GM18870 (cell line): Measurements from ENCODE around the gene PRKCD.

ENCODE experiments used
- ATAC-seq: cut with Tn5 transposase; IDR thresholded peaks from one replicate; pipeline ENCODE4 v1.9.1; 2021; ENCODE audit warnings: moderate library complexity; ENCODE audit not compliant: unreplicated experiment

Gene PRKCD

DNA sequence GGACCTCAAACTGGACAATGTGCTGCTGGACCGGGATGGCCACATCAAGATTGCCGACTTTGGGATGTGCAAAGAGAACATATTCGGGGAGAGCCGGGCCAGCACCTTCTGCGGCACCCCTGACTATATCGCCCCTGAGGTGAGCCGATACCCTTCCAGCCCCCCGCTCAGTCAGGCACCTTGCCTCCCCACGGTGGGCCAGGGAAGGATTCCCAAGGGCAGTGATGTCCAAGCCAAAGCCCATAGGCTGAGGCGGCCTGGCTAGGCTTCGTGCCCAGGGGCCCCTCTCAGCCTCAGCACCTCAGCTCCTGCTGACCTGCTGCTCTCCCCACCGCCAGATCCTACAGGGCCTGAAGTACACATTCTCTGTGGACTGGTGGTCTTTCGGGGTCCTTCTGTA lies 27.7 kb downstream of the PRKCD start:
- no peak for ATAC-seq

DNA sequence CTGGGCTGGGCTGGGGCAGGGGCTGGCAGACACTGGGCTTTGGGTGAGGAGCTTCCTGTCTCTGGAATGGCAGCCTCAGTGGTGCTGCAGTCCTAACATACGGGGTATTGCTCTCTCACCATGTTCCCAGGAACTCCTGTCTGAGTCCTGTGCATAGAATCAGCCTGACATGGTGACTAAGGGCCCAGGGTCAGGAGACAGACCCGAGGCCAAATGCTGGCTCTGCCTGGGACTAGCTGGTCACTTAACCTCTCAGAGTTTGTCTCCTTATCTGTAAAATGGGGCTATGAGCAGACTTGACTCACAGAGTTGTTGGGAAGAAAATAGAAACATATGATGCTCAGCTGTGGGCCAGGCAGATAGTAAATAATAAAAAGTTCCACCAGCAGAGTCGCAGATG lies 28.3 kb downstream of the PRKCD start:
- ATAC-seq: no peak

- ATAC-seq: no peak
Observed at GRCh38 chr3:53190659-53191058, 29.6 kb downstream of the PRKCD start.

GRCh38 chr3:53191836-53192480 lies 30.9 kb downstream of the PRKCD start:
- ATAC-seq: no peak

GRCh38 chr3:53192608-53193007 lies 31.6 kb downstream of the PRKCD start:
- ATAC-seq: no peak

DNA sequence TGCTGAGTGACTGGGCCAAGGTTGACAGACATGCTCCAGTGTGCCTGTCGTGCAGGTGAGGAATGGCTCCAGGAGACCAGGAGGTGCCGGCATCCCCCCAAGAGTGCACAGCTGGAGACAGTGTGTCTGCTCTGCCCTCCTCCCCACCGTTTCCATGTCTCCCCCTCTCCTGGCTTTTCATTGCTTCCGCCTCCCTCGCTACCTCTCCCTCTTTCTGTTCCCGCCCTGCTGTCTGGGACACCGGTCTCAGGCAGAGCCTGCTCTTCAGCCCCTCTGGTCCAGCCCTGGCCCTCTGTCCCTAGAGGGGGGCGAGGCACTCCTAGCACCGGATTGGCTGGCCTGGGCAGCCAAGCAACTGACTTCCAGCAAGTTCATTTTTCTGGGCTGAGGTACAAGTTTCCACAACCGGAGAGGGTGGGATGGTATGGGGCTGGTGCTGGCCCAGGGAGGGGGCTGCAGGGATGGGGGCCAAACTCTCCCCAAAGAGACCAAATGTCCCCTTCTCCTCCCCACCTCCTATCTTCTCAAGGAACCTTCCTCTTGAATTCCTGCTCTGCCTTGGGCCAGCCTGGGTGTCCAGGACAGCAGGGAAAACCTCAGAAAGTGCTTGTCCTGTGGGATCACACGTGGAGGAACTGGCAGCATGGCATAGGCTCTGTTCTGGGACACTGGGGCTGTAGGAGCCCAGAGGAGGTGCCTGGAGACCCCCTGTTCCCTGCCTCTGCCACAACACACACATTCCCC lies 32.6 kb downstream of the PRKCD start:
- no peak for ATAC-seq

DNA sequence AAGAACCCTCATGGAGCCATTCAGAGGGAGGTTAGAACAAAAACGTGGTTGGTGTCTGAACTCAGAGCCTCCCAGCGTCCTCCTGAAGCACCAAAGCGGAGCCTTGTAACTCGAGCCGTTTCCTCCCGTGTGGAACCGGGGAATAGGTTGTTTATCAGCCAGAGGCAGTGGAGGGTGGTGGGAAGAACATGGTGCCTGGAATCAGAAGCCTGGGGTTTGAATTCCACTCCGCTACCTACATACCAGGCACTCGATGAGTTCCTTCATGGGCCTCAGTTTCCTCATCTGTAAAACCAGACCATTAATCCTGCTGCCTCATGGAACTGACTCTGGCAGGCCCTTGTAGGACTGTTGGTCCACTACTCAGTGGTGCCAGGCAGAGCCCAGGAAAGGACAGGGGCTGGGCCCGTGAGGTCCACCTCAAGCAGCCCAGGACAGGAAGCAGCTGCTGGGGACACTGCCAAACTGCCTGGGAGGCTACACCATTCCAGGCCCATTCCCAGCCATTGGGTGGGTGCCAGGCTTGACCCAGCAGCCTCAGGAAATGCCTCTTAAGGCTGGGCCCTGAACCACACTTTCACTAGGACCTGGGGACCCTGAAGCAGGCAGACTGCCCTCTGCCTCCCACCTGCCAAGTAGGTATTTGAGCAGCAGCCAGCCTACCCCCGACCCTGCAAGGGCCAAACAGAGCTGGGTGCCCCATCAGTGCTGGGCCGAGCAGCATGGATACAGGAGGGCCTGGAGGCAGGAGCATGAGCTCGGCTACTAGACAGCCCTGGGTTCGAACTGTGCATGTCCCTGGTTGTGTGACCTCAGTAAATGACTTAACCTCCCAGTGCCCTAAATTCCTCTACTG lies 33.4 kb downstream of the PRKCD start:
- ATAC-seq: no peak

DNA sequence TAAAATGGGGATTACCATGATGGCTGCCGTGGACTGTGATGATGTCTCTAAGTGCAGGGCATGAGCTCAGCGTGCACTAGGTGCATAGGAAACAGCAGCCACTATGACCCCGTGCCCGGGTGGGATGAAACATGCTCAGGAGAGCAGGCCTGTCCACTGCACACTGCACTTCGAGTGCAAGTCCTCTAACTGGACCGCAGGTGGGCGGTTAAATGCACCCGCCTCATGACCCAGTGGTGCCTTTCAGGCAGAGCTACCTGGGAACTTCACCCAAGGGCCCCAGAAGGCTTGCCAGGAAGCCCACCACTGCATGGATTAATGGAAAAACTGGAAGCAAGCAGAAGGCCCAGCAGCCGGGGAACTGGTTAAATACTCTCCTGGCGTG lies 34.0 kb downstream of the PRKCD start:
- no peak for ATAC-seq

GRCh38 chr3:53195602-53196574 lies 34.9 kb downstream of the PRKCD start:
- no peak for ATAC-seq

- ATAC-seq: no peak
Observed at GRCh38 chr3:53196575-53197407, 35.8 kb downstream of the PRKCD start.

- no peak for ATAC-seq
Observed at GRCh38 chr3:53198256-53198977, 37.4 kb downstream of the PRKCD start.

DNA sequence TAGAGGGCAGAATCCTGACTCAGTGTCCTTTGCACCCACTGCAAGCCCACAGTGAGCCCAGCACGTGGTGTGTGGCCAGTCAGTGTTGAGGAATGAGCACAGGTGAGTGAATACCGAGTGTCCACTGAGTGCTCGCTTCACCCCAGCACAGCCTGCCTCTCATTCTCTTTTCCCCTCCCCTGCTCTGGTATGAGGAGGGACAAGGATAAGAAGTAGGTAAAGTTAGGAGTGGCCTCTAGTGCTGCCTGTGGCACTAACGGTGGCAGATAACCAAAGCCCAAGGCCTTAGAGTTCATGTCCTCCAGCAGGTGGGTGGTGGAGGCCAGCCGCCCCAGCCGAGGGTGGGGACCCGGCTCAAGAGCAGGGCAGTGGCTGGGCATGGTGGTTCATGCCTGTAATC lies 38.0 kb downstream of the PRKCD start:
- no peak for ATAC-seq

GRCh38 chr3:53199834-53200233 lies 38.8 kb downstream of the PRKCD start:
- no peak for ATAC-seq

DNA sequence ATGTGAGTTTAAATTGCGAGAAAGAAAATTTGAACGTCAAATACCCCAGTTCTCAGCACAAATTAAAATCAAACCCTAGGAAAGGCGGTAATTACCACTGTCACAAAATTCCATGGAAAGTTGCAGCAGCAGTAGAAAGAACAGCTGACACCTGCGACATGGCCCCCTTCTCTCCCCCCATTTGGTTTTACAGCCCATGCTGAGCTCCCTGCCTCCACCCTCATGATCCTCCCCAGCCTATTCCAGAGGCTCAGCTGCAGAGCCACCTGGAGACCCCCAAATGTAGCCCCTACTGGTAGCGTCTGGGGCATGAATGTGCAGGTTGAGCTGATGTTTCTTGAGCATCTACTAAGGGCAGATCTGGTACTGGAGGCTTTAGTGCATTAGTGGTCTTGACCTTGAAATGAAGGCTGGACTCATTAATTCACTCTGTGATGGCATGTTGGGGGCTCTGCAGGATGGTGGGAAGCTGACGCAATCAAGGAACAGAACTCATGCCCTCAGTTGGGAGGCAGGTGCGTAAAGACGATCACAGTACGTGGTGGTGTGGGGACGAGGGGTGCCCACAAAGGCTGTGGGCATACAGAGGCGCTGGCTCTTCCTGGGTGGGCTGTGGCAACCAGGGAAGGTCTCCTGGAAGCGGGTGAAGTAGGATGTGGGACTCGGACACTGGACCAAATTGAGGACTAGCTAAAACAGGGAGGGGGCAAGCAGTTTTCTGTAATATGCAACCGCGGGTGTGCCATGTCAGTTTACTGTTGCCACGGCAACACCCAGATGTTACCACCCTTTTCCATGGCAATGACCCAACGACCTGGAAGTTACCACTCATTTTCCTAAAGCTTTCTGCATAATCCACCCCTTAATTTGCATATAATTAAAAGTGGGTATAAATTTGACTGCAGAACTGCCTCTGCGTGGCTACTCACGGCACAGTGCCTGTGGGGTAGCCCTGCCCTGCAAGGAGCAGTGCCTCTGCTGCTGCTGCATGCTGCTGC lies 39.8 kb downstream of the PRKCD start:
- ATAC-seq: no peak

- no peak for ATAC-seq
Observed at GRCh38 chr3:53202331-53203015, 41.5 kb downstream of the PRKCD start.

- no peak for ATAC-seq
Observed at GRCh38 chr3:53211706-53212702, 51.0 kb downstream of the PRKCD start.
